ENCODE results near the gene BPIFB1. TPM values are rescaled to one million over a fixed set of nuclear protein-coding genes. Genes with fewer than 3 reads are reported as not detected.
A peak's percentile ranks its signal among the peaks of the same experiment; 100 is the strongest.

BPIFB1 gene
- total and polyA plus RNA-seq, 2 of the 13 experiments (the other 11 are each of a cell fraction or from before 2014, with no cell fraction given), result 0.82 to 4.4 TPM

DNA sequence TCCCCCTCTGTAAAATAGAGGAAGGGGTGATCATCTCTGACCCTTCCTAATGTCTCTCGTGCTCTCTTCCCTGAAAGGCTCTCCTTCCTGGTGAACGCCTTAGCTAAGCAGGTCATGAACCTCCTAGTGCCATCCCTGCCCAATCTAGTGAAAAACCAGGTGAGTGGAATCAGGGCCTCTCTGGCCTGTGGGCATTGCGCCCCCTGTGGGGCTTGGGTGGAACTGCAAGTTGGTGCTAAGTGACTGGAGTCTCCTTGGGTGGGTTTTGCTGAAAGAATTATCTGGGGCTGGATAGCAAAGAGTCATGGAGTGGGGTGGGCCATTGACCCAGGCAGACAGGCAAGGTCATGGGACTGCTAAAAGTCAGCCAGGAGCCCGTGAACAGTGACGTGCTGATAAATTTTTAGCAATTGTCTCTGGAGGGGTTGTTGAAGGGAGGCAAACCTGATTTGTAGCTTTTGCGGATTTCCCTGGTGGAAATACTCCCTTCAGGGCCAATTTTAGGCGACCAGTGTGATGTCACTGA lies 8.9 kb downstream of the BPIFB1 start (continued):
- TF ChIP-seq, protein P1, sequence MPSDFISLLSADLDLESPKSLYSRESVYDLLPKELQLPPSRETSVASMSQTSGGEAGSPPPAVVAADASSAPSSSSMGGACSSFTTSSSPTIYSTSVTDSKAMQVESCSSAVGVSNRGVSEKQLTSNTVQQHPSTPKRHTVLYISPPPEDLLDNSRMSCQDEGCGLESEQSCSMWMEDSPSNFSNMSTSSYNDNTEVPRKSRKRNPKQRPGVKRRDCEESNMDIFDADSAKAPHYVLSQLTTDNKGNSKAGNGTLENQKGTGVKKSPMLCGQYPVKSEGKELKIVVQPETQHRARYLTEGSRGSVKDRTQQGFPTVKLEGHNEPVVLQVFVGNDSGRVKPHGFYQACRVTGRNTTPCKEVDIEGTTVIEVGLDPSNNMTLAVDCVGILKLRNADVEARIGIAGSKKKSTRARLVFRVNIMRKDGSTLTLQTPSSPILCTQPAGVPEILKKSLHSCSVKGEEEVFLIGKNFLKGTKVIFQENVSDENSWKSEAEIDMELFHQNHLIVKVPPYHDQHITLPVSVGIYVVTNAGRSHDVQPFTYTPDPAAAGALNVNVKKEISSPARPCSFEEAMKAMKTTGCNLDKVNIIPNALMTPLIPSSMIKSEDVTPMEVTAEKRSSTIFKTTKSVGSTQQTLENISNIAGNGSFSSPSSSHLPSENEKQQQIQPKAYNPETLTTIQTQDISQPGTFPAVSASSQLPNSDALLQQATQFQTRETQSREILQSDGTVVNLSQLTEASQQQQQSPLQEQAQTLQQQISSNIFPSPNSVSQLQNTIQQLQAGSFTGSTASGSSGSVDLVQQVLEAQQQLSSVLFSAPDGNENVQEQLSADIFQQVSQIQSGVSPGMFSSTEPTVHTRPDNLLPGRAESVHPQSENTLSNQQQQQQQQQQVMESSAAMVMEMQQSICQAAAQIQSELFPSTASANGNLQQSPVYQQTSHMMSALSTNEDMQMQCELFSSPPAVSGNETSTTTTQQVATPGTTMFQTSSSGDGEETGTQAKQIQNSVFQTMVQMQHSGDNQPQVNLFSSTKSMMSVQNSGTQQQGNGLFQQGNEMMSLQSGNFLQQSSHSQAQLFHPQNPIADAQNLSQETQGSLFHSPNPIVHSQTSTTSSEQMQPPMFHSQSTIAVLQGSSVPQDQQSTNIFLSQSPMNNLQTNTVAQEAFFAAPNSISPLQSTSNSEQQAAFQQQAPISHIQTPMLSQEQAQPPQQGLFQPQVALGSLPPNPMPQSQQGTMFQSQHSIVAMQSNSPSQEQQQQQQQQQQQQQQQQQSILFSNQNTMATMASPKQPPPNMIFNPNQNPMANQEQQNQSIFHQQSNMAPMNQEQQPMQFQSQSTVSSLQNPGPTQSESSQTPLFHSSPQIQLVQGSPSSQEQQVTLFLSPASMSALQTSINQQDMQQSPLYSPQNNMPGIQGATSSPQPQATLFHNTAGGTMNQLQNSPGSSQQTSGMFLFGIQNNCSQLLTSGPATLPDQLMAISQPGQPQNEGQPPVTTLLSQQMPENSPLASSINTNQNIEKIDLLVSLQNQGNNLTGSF (CRISPR knock-in tag; IDR thresholded peaks at IDR 0.05), result no peak
- TF ChIP-seq HNRNPL (IDR thresholded peaks at IDR 0.05; ENCODE audit: low read depth, low read length), result no peak
- TF ChIP-seq SALL1 (CRISPR knock-in tag; IDR thresholded peaks at IDR 0.05), result peak; percentile 71; the same call in 1 of the 2 replicates
- TF ChIP-seq, protein P2, sequence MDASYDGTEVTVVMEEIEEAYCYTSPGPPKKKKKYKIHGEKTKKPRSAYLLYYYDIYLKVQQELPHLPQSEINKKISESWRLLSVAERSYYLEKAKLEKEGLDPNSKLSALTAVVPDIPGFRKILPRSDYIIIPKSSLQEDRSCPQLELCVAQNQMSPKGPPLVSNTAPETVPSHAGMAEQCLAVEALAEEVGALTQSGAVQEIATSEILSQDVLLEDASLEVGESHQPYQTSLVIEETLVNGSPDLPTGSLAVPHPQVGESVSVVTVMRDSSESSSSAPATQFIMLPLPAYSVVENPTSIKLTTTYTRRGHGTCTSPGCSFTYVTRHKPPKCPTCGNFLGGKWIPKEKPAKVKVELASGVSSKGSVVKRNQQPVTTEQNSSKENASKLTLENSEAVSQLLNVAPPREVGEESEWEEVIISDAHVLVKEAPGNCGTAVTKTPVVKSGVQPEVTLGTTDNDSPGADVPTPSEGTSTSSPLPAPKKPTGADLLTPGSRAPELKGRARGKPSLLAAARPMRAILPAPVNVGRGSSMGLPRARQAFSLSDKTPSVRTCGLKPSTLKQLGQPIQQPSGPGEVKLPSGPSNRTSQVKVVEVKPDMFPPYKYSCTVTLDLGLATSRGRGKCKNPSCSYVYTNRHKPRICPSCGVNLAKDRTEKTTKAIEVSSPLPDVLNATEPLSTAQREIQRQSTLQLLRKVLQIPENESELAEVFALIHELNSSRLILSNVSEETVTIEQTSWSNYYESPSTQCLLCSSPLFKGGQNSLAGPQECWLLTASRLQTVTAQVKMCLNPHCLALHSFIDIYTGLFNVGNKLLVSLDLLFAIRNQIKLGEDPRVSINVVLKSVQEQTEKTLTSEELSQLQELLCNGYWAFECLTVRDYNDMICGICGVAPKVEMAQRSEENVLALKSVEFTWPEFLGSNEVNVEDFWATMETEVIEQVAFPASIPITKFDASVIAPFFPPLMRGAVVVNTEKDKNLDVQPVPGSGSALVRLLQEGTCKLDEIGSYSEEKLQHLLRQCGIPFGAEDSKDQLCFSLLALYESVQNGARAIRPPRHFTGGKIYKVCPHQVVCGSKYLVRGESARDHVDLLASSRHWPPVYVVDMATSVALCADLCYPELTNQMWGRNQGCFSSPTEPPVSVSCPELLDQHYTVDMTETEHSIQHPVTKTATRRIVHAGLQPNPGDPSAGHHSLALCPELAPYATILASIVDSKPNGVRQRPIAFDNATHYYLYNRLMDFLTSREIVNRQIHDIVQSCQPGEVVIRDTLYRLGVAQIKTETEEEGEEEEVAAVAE (CRISPR knock-in tag; IDR thresholded peaks at IDR 0.05; ENCODE audit: borderline replicate concordance), result no peak
- no peak for TF ChIP-seq SRY (CRISPR knock-in tag; IDR thresholded peaks at IDR 0.05)
- peak; percentile 77; the same call in 1 of the 2 replicates for TF ChIP-seq EZH2 (conservative IDR thresholded peaks at IDR 0.05; ENCODE audit: low read depth, low read length)
- TF ChIP-seq, protein P3, sequence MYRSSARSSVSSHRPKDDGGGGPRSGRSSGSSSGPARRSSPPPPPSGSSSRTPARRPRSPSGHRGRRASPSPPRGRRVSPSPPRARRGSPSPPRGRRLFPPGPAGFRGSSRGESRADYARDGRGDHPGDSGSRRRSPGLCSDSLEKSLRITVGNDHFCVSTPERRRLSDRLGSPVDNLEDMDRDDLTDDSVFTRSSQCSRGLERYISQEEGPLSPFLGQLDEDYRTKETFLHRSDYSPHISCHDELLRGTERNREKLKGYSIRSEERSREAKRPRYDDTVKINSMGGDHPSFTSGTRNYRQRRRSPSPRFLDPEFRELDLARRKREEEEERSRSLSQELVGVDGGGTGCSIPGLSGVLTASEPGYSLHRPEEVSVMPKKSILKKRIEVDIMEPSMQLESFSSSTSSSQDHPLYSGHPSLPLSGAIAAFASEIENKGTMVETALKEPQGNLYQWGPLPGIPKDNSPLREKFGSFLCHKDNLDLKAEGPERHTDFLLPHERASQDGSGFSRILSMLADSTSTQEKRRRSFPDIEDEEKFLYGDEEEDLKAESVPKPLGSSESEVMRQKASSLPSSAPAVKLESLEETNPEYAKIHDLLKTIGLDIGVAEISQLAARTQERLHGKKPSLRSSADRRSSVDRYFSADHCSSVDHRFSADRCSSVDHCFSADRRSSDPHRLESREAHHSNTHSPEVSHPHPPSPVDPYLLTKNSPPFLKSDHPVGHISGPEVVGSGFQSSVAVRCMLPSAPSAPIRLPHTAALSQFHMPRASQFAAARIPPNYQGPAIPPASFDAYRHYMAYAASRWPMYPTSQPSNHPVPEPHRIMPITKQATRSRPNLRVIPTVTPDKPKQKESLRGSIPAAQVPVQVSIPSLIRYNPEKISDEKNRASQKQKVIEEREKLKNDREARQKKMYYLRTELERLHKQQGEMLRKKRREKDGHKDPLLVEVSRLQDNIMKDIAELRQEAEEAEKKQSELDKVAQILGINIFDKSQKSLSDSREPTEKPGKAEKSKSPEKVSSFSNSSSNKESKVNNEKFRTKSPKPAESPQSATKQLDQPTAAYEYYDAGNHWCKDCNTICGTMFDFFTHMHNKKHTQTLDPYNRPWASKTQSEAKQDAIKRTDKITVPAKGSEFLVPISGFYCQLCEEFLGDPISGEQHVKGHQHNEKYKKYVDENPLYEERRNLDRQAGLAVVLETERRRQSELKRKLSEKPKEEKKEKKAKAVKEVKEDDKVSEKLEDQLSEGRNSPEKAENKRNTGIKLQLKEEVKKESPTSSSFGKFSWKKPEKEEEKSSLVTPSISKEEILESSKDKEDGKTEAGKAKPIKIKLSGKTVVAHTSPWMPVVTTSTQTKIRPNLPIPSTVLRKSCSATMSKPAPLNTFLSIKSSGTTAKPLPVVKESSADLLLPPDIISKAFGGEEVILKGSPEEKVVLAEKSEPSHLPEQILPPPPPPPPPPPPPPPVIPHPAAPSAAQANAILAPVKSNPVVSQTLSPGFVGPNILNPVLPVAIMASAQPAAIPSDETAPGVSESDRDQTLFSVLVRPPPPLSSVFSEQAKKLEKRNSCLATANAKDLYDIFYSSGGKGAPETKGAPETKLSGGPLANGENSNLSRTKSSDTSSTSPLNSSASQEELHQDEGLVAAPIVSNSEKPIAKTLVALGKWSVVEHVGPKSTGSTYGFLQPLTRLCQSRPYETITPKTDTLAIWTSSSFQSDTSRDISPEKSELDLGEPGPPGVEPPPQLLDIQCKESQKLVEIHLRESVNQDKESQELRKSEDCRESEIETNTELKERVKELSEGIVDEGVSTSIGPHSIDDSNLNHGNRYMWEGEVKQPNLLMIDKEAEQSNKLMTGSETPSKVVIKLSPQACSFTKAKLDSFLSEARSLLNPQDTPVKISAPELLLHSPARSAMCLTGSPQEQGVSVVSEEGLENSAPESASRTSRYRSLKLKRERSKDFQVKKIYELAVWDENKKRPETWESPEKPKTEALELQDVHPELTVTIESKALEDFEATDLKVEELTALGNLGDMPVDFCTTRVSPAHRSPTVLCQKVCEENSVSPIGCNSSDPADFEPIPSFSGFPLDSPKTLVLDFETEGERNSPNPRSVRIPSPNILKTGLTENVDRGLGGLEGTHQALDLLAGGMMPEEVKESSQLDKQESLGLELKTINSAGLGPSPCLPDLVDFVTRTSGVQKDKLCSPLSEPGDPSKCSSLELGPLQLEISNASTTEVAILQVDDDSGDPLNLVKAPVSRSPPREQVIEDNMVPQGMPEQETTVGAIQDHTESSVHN (CRISPR knock-in tag; IDR thresholded peaks at IDR 0.05), result no peak
- TF ChIP-seq PTBP1 (IDR thresholded peaks at IDR 0.05; ENCODE audit: low read depth, low read length, poor library complexity, severe bottlenecking), result no peak
- 0 out of 2 replicates have a peak, but pooled peaks have one; percentile 40 for TF ChIP-seq MIER3 (CRISPR knock-in tag; IDR thresholded peaks at IDR 0.05; ENCODE audit: borderline replicate concordance)
- TF ChIP-seq MYNN (CRISPR knock-in tag; IDR thresholded peaks at IDR 0.05; ENCODE audit: low read depth), result no peak
- TF ChIP-seq ZNF530 (CRISPR knock-in tag; IDR thresholded peaks at IDR 0.05; ENCODE audit: low read depth), result no peak

All from HepG2 (cell line).